ENCODE measurements around the gene TBC1D14.

TBC1D14 gene

GRCh38 chr4:7023486-7023885 is 113.9 kb downstream of the TBC1D14 start:
- no peak for DNase-seq (ENCODE audit: low read depth)

GRCh38 chr4:7023901-7024300 is 114.3 kb downstream of the TBC1D14 start:
- no peak for DNase-seq (ENCODE audit: low read depth)

GRCh38 chr4:7024336-7024890 is 114.8 kb downstream of the TBC1D14 start:
- no peak for DNase-seq (ENCODE audit: low read depth)

- DNase-seq (ENCODE audit: low read depth): no peak
These were observed 115.5 kb downstream of the TBC1D14 start for GRCh38 chr4:7025040-7025602.

- DNase-seq (ENCODE audit: low read depth): no peak
These were observed 116.5 kb downstream of the TBC1D14 start for GRCh38 chr4:7026107-7026506.

- no peak for DNase-seq (ENCODE audit: low read depth)
These were observed 117.7 kb downstream of the TBC1D14 start for GRCh38 chr4:7027284-7027683.

- no peak for DNase-seq (ENCODE audit: low read depth)
These were observed 118.3 kb downstream of the TBC1D14 start for GRCh38 chr4:7027913-7028312.

- DNase-seq (ENCODE audit: low read depth): no peak
These were observed 119.6 kb downstream of the TBC1D14 start for GRCh38 chr4:7029212-7029611.

GRCh38 chr4:7029921-7030320 is 120.3 kb downstream of the TBC1D14 start:
- no peak for DNase-seq (ENCODE audit: low read depth)

GRCh38 chr4:7030856-7031255 is 121.2 kb downstream of the TBC1D14 start:
- DNase-seq (ENCODE audit: low read depth): no peak

- no peak for DNase-seq (ENCODE audit: low read depth)
These were observed 122.2 kb downstream of the TBC1D14 start for GRCh38 chr4:7031558-7032449.

- no peak for DNase-seq (ENCODE audit: low read depth)
These were observed 123.0 kb downstream of the TBC1D14 start for GRCh38 chr4:7032596-7032995.

- DNase-seq (ENCODE audit: low read depth): no peak
These were observed 124.8 kb downstream of the TBC1D14 start for GRCh38 chr4:7034262-7035081.

- no peak for DNase-seq (ENCODE audit: low read depth)
These were observed 127.8 kb downstream of the TBC1D14 start for GRCh38 chr4:7037425-7037824.

- DNase-seq (ENCODE audit: low read depth): no peak
These were observed 131.1 kb downstream of the TBC1D14 start for GRCh38 chr4:7040765-7041164.

GRCh38 chr4:7041246-7041645 is 131.6 kb downstream of the TBC1D14 start:
- no peak for DNase-seq (ENCODE audit: low read depth)

- DNase-seq (ENCODE audit: low read depth): peak; percentile 6
These were observed 132.3 kb downstream of the TBC1D14 start for GRCh38 chr4:7041801-7042502.

GRCh38 chr4:7042503-7043283 is 133.1 kb downstream of the TBC1D14 start:
- no peak for DNase-seq (ENCODE audit: low read depth)

GRCh38 chr4:7043284-7044136 is 133.9 kb downstream of the TBC1D14 start, which contains the start of gene TADA2B:
Gene TADA2B (plus strand): TSS chr4:7043372. CDS start chr4:7043580, 208 bp downstream.
- peak; percentile 91 for DNase-seq (ENCODE audit: low read depth)
